ENCODE results near the gene FXYD2.

DNA sequence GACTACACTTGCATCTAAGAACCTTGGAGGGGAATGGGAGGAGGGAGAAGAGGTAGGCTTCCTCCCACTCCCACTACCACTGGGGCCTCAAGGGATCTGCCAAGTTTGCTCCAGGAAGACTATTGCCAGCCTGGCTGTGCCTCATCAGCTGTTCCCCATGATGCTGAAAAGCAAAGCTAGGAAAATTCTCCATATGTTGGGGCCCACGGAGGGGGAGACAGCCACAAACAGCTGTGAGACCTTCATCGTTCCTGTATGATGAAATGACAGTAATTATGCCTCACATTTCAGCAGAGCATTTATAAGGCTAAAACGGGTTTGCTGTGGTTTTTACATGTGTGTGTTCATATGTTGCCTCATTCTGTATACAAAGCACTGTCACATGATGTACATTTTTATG is 34.3 kb downstream of the FXYD2 start:
- TF ChIP-seq, protein P1, sequence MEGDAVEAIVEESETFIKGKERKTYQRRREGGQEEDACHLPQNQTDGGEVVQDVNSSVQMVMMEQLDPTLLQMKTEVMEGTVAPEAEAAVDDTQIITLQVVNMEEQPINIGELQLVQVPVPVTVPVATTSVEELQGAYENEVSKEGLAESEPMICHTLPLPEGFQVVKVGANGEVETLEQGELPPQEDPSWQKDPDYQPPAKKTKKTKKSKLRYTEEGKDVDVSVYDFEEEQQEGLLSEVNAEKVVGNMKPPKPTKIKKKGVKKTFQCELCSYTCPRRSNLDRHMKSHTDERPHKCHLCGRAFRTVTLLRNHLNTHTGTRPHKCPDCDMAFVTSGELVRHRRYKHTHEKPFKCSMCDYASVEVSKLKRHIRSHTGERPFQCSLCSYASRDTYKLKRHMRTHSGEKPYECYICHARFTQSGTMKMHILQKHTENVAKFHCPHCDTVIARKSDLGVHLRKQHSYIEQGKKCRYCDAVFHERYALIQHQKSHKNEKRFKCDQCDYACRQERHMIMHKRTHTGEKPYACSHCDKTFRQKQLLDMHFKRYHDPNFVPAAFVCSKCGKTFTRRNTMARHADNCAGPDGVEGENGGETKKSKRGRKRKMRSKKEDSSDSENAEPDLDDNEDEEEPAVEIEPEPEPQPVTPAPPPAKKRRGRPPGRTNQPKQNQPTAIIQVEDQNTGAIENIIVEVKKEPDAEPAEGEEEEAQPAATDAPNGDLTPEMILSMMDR (IDR thresholded peaks at IDR 0.05): no peak
- TF ChIP-seq POLR2A (IDR thresholded peaks at IDR 0.05): no peak
